HG03571 (cell line): ENCODE data around the gene TNFRSF21.

Experiments
- ATAC-seq: cut with Tn5 transposase; IDR thresholded peaks from one replicate; pipeline ENCODE4 v1.9.1; 2021; ENCODE audit not compliant: unreplicated experiment

TNFRSF21 gene

DNA sequence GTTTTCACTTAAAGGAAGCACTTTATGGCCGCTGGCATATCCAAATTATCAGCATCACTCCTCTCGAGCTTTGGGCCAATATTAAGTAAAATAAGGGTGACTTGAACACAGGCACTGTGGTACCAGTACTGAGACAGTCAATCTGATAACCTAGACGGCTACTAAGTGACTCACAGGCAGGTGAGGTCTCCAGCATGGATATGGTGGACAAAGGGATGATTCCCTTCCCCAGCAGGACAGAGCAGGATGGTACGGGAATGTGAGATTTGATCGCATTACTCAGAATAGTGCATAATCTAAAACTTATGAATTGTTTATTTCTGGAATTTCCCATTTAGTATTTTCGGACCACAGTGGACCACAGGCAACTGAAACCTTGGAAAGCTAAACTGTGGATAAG lies 55.7 kb downstream of the TNFRSF21 start:
- no peak for ATAC-seq

- no peak for ATAC-seq
Observed at GRCh38 chr6:47253136-47253535, 56.6 kb downstream of the TNFRSF21 start.

GRCh38 chr6:47252633-47253032 lies 57.1 kb downstream of the TNFRSF21 start:
- ATAC-seq, result no peak

DNA sequence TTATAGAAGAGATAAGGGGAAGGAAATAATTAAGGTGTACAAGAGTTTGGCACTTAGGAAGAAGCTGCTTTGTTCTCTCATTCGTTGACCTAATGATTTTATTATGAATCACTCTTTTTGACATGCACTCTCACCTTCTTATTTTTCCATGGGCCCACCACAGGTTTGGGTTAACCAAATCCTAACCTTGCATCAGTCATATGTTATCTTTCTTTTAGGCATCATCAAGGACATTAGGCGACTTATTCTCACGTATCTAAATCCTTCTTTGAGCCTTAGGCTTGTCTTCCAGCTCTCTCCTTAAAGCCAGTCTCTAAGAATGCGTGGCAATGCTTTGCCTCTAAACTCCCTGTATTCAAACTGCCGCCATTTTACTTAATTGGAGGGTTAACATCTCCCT lies 58.3 kb downstream of the TNFRSF21 start:
- no peak for ATAC-seq

GRCh38 chr6:47250302-47250701 lies 59.4 kb downstream of the TNFRSF21 start:
- ATAC-seq, result no peak

DNA sequence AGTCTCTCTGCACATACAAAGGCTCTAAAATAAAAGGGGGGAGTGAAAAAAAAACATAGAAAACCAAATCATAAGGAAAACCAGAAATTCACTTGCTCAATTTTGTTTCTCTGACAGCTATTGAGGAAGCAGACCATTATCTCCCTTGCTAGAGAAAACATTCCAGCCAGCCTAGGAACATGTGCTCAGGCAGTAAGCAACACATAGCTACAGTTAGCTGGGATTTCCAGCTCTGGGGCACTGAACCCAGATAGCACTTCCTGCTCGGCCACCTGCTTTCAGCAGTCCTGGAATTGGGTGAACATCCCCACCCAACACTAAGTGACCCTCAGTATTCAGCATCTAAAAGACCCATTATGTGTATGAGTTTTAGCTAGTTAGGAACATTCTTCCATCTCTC lies 61.3 kb downstream of the TNFRSF21 start:
- ATAC-seq, result no peak

DNA sequence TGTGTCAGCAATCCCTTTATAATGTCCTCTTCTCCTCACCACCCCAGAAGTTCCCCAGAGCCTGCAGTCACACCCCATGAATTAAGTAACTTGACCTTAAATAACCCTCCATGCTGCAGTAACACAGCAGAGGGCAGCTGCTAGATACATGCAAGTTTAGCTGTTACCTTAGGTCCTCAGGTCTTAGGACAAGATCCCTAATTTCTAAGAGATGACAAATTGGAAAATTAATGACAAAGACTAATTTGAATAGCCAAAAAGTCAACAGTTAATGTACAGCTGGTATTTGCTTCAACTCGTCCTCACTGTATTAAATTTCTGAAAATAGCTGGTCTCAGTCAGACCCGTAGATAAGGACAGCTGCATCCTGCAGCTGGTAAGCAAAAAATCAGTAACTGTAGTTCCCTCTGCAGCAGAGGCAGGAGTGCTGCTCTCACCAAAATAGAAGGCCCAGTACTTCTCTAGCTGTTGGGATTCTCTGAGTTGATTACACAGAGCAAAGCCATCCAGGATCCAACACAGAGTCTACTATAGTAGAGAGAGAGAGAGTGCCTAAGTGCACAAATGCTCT lies 62.4 kb downstream of the TNFRSF21 start:
- no peak for ATAC-seq

- no peak for ATAC-seq
Observed at GRCh38 chr6:47246551-47246950, 63.2 kb downstream of the TNFRSF21 start.

DNA sequence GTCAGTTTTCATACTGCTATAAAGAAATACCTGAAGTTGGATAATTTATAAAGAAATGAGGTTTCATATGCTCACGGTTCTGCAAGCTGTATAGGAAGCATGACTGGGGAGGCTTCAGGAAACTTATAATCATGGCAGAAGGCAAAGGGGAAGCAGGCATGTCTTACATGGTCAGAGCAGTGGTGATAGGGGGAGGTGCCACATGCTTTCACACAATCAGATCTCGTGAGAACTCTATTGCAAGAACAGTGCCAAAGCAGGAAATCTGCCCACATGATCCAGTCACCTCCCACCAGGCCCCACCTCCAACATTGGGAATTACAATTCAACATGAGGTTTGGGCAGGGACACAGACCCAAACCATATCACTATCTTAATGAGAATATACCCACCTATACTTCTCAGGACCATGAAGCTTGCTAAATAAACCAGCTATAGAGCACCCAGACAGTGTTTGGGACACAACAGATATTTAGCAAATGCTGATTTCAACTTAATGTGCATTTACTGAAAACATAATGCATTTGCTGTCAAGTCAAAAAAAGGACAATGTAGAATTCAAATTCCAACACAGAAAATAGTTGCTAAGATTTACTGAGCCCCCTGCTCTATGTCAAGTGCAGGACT lies 63.8 kb downstream of the TNFRSF21 start:
- no peak for ATAC-seq

DNA sequence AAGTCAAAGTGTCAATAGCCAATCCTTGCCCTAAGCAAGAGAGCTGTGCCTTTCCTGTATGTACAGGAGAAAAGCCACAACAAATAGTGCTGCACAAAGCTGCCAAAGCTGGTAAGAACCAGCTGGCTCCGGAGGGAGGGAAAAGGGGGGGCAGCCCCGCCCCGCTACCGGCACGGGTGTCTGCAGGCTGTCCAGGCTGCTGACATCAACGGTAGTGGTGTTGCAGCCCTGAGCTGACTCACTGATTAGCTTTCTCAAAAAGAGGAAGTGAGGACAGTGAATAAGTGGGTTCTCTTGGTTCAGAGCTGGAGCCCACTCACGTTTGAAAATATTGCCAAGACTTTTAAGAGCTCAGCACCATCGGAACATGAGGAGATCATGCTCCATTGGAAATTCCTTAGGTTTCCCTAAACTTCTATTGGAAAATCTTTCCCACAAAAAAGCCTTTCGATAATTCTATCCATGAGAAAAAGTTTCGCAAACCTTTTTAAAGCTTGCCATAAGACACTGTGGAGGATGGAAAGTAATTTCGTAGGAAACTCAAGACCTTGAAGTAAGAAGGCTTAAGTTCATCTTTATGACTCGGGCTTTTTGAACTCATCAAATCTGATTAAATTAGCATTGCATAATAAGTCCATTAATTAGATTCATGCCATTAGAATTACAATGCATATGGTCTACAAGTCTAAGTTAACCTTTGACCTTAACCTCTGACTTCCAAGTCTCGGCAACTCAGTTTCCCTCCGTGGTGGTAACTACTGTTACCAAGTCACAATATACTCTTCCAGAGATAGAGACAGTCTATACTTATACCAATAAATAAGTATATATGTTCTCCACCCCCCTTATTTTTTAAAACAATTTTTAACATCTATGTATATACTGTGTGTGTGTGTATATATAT lies 67.0 kb downstream of the TNFRSF21 start:
- ATAC-seq, result peak; percentile 98

- no peak for ATAC-seq
Observed at GRCh38 chr6:47241742-47242482, 67.8 kb downstream of the TNFRSF21 start.

DNA sequence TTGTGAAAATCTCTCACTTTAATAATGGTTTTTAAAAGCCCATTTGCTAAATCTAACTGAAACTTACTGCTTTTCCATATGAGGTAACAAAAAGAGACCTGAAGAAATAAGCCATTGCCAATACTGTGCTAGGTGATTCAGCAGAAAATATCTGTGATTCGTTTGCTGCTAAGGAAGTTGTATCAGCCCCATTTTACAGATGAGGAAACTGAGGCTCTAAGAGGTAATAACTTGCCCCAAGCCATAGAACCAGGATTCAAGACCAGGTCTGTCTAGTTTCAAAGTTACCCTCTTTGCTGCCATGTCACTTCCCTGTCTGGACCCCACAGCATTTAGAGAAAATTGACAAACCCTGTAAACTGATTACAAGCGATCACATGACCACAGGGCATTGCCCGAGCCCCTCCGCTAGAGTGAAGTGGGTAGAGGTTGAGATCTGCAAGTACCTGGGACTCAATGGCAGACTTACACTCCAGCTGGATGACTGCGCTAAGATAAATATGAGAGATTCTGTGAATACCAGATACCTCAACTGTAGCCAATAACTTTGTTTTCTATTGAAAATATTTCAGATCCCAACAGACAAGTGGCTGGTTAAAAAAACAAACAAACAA lies 69.3 kb downstream of the TNFRSF21 start:
- ATAC-seq, result no peak

GRCh38 chr6:47239546-47239945 lies 70.2 kb downstream of the TNFRSF21 start:
- ATAC-seq, result no peak

DNA sequence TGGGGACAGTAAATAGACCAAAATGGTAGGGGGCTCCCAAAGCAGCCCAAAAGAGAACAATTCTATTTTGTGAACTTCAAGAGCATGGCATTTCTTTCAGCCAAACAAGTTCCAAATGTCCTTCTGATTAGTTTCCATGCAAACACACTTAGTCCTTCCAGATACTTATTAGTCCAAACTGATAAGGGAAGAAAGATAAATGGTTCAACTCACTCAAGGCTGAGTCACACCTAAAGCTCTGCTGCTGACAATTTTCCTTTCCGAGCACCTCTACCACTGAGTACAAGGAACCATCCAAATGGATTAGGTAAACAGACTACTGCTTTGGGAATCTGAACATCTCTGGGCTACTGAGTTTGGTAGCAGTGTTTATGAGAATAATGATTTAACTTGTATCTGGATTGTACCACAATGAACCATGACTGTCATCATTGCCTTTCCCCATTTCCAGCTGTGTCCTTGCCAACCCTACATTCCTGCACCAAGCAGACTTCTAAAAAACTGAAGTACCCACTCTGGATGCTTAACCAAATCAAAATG lies 71.2 kb downstream of the TNFRSF21 start:
- no peak for ATAC-seq

DNA sequence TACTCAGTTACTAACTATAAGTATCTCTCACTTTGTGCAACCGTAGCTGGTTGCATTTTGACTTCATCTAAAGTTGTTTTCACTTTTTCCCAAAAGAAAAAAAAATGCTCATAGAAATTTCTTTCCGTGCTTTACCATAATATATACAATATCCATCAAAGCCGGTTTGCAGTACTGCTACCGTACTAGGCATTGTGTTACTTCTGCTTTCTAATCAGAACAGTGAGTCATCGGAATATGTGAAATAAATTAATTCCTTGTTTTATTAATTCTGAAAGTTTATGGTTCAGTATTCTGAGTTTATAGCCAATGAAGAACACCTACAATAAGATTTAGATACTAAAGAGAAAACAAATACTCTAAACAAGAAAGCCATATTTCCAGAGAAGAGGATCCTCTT lies 72.5 kb downstream of the TNFRSF21 start:
- ATAC-seq, result no peak

DNA sequence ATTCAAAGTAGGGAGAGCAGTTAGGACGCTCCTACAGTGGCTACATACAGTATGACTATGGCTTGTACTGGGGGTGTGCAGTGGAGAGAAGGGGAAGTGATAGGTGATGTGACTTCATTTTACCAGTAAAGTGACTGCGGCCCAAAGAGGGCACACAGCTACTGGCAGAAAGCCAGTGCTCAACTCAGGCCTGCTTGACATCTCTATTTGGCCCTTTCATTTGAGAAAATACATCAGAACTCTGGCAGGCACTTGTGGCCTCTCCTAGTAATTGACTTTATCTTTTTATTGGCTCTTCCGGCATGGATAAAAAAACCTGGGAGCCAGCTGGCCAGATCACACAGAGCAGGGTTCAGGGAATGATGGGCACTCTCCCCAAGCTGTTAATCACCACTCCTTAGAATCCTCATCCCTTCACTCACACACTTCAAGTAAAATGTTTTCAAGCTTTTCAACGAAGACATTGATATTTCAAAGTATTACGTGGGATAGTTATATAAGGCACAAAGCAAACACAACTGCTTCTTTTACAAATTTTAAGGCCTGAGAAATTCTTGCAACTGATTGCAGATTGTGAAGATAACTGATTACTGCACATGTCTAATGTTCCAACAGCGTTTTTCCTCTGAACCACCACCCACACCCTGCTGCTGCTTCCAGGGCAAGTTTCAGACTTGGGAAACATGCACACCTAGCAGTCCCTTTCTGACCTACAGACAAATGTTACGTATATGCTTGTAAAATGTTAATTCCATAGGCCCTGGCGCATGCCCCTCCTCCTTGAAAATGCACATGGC lies 73.5 kb downstream of the TNFRSF21 start:
- ATAC-seq, result no peak

DNA sequence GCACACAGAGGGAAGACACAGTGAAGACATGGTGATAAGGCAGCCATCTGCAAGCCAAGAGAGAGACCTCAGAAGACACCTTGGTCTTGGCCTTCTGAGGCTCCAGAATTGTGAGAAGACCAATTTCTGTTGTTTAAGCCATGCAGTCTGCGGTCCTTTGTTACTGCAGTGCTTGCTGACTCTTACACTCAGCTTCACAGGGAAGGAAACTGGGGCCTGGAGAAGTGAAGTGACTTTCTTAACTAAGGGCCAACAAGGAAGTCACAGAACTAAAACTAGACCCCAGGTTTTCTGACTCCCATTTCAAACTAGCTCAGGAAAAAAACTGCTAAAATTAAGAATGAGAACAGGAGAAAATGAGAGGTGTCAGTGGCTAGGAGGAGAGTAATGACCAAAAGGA lies 74.3 kb downstream of the TNFRSF21 start:
- ATAC-seq, result no peak

- ATAC-seq, result no peak
Observed at GRCh38 chr6:47234266-47234933, 75.3 kb downstream of the TNFRSF21 start.

GRCh38 chr6:47231151-47231550 lies 78.6 kb downstream of the TNFRSF21 start:
- no peak for ATAC-seq
